ENCODE results near the gene PRKD1.

The PRKD1 gene

DNA sequence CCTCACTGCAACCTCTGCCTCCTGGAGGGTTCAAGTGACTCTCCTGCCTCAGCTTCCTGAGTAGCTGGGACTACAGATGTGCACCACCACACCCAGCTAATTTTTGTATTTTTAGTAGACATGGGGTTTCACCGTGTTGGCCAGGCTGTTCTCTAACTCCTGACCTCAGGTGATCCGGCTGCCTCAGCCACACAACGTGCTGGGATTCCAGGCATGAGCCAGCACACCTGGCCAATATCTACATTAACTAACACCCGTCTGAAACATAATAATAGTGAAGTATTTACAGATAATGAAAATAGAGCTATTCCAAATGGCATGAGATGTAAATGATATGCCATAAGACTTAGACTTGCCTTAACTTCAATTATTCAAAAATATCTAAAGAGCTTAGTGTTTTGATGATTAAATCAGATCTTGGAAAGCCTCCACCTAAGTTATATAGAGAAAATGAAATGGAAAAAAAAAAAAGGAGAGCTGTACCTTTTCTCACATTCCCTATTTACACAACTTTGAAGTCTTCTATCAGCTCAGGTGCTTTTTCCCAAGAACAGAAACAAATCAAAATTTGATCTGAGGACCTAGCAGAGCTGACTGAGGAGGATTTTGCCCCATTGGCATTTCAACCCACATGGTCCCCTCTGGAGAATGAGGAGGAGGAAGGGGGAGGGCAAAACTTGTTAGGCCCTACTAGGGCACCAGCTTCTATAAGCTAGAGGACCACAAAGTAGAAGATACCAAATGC, 309.2 kb downstream of the PRKD1 start:
- Mint-ChIP-seq H3K27ac (no peak overlapping the region), H3K9me3 (peaks cover 40% of the 10 kb centered on the region), H3K27me3 (ENCODE audit: low read depth) (no peaks in the 10 kb centered on the region), H3K4me1 (ENCODE audit: low read depth) (no peaks in the 10 kb centered on the region), H3K36me3 (ENCODE audit: low read depth) (no peaks in the 10 kb centered on the region), H3K4me3 (no peak overlapping the region)
- DNase-seq (ENCODE audit: low spot score) = no peak

- DNase-seq (ENCODE audit: low spot score) = no peak
- H3K4me1 Mint-ChIP-seq (ENCODE audit: low read depth) = no peaks in the 10 kb centered on the region
- no peak overlapping the region for H3K4me3 Mint-ChIP-seq
- H3K9me3 Mint-ChIP-seq = peaks cover 32% of the 10 kb centered on the region
- H3K36me3 Mint-ChIP-seq (ENCODE audit: low read depth) = no peaks in the 10 kb centered on the region
- H3K27me3 Mint-ChIP-seq (ENCODE audit: low read depth) = no peaks in the 10 kb centered on the region
- no peak overlapping the region for H3K27ac Mint-ChIP-seq
These were observed 310.7 kb downstream of the PRKD1 start for GRCh38 chr14:29616922-29617321.

- no peak for DNase-seq (ENCODE audit: low spot score)
- no peaks in the 10 kb centered on the region for H3K4me1 Mint-ChIP-seq (ENCODE audit: low read depth)
- H3K27ac Mint-ChIP-seq = no peak overlapping the region
- no peaks in the 10 kb centered on the region for H3K27me3 Mint-ChIP-seq (ENCODE audit: low read depth)
- H3K4me3 Mint-ChIP-seq = no peak overlapping the region
- no peaks in the 10 kb centered on the region for H3K36me3 Mint-ChIP-seq (ENCODE audit: low read depth)
- peaks cover 25% of the 10 kb centered on the region for H3K9me3 Mint-ChIP-seq
These were observed 318.8 kb downstream of the PRKD1 start for GRCh38 chr14:29608861-29609260.

- Mint-ChIP-seq H3K36me3 (ENCODE audit: low read depth) (no peaks in the 10 kb centered on the region), H3K4me3 (no peak overlapping the region), H3K27me3 (ENCODE audit: low read depth) (no peaks in the 10 kb centered on the region), H3K9me3 (peaks cover 31% of the 10 kb centered on the region), H3K27ac (no peak overlapping the region), H3K4me1 (ENCODE audit: low read depth) (no peaks in the 10 kb centered on the region)
- no peak for DNase-seq (ENCODE audit: low spot score)
These were observed 320.5 kb downstream of the PRKD1 start for GRCh38 chr14:29607169-29607568.

- H3K36me3 Mint-ChIP-seq (ENCODE audit: low read depth) = no peaks in the 10 kb centered on the region
- H3K27ac Mint-ChIP-seq = no peak overlapping the region
- no peaks in the 10 kb centered on the region for H3K27me3 Mint-ChIP-seq (ENCODE audit: low read depth)
- no peak overlapping the region for H3K4me3 Mint-ChIP-seq
- H3K4me1 Mint-ChIP-seq (ENCODE audit: low read depth) = no peaks in the 10 kb centered on the region
- no peak for DNase-seq (ENCODE audit: low spot score)
- peaks cover 44% of the 10 kb centered on the region for H3K9me3 Mint-ChIP-seq
These were observed 324.0 kb downstream of the PRKD1 start for GRCh38 chr14:29603696-29604095.

DNA sequence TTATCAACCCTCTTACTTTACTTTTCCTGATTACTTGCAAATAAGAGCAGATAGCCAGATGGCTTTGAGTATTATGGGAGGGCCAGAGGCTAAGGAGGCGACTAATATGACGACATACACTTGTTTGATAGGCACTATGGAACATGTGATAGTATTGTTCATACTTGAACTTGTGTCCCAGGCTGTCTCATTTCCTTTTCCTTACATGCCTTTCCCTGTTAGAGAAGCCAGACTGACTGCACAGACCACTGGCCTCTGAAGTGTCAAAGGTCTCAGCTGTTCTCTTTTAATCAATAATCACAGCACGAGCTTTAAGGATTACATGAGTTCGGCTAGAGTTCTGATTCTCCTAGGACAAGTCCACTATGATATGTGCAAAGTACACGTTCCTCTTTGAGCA, 326.0 kb downstream of the PRKD1 start:
- DNase-seq (ENCODE audit: low spot score) = no peak
- H3K27me3 Mint-ChIP-seq (ENCODE audit: low read depth) = no peaks in the 10 kb centered on the region
- peaks cover 47% of the 10 kb centered on the region for H3K9me3 Mint-ChIP-seq
- no peaks in the 10 kb centered on the region for H3K4me1 Mint-ChIP-seq (ENCODE audit: low read depth)
- H3K36me3 Mint-ChIP-seq (ENCODE audit: low read depth) = no peaks in the 10 kb centered on the region
- no peak overlapping the region for H3K4me3 Mint-ChIP-seq
- no peak overlapping the region for H3K27ac Mint-ChIP-seq

DNA sequence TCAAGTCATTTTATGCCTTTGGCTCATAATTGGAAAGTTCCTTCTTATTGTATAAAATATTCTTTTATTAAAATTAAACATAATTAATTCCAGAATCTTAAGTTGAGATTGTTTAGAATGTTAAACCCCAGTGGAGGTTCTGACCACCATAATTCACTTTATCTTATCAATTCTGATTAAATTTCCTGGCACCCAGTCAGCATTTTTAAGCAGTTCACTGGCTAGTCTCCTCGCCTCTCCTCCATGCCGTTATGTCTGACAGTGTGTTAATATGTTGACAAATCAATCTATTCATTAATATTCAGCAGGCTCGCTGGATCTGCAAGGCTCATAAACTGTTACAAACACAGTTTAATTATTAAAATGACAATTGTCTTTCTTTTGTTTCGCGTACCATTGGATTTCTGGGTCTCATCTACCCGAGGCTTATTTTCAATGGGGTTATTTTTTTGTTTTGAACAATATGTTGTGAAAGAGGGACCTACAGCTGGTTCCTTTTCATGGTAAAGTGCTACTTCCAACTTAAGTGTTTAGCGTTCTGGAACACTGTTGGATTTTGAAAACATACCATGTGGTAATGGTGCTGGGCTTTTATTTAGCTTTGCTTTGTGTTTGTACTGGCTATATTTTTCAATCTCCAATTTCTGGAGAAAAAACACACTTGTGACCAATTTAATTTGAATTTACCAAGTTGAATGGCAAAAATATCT, 339.7 kb downstream of the PRKD1 start:
- no peak overlapping the region for H3K27ac Mint-ChIP-seq
- H3K4me3 Mint-ChIP-seq = no peak overlapping the region
- no peaks in the 10 kb centered on the region for H3K36me3 Mint-ChIP-seq (ENCODE audit: low read depth)

DNA sequence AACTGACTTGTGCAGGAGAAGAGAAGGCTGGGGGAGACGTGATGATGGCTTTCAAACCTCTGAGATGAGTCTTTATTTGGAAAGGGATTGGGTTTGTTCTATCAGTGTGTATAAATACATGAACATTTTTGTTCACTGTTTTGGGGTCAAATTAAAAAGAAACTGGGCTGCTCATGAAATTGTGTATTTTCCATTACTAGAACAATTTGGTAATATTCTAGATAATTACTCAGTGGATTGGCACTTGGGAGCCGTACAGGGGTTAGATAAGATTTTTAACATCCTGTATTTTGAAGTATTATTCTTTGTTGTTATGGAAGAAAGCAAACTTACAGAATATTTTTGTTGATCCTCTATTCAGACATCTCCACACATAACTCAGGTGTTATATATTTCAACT, 340.6 kb downstream of the PRKD1 start:
- no peaks in the 10 kb centered on the region for H3K4me1 Mint-ChIP-seq (ENCODE audit: low read depth)
- H3K4me3 Mint-ChIP-seq = no peak overlapping the region
- H3K9me3 Mint-ChIP-seq = peaks cover 26% of the 10 kb centered on the region
- no peaks in the 10 kb centered on the region for H3K36me3 Mint-ChIP-seq (ENCODE audit: low read depth)
- no peaks in the 10 kb centered on the region for H3K27me3 Mint-ChIP-seq (ENCODE audit: low read depth)
- no peak overlapping the region for H3K27ac Mint-ChIP-seq
- DNase-seq (ENCODE audit: low spot score) = no peak

More for the DNA sequence above, 339.7 kb downstream of the PRKD1 start:
- peaks cover 24% of the 10 kb centered on the region for H3K9me3 Mint-ChIP-seq
- H3K27me3 Mint-ChIP-seq (ENCODE audit: low read depth) = no peaks in the 10 kb centered on the region
- DNase-seq (ENCODE audit: low spot score) = no peak
- H3K4me1 Mint-ChIP-seq (ENCODE audit: low read depth) = no peaks in the 10 kb centered on the region

DNA sequence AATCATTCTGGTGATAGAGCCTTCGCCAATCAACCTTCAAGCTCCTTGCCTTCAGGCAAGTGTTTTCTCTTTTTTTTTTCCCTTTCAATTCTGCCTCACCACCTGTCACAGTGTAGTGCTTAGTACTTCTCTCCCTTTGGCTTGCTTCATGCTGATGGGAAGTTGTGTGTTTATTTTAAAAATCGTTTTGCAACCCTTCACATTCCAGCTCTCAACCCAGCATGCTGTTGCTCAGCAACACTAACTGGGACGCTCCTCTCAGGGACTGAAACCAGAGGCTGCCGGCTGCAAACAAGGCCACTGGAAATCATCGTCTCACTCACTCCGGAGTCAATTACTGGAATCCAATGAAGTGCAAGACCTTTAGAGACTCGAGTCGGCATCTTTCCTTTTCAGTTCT, 342.7 kb downstream of the PRKD1 start:
- peaks cover 36% of the 10 kb centered on the region for H3K9me3 Mint-ChIP-seq
- no peak overlapping the region for H3K27ac Mint-ChIP-seq
- DNase-seq (ENCODE audit: low spot score) = no peak
- no peak overlapping the region for H3K4me3 Mint-ChIP-seq
- no peaks in the 10 kb centered on the region for H3K36me3 Mint-ChIP-seq (ENCODE audit: low read depth)
- no peaks in the 10 kb centered on the region for H3K27me3 Mint-ChIP-seq (ENCODE audit: low read depth)
- no peaks in the 10 kb centered on the region for H3K4me1 Mint-ChIP-seq (ENCODE audit: low read depth)

GRCh38 chr14:29580763-29581162, 346.9 kb downstream of the PRKD1 start:
- Mint-ChIP-seq H3K27me3 (ENCODE audit: low read depth) (no peaks in the 10 kb centered on the region), H3K9me3 (peaks cover 36% of the 10 kb centered on the region), H3K4me1 (ENCODE audit: low read depth) (no peaks in the 10 kb centered on the region), H3K4me3 (no peak overlapping the region), H3K27ac (no peak overlapping the region), H3K36me3 (ENCODE audit: low read depth) (no peaks in the 10 kb centered on the region)
- no peak for DNase-seq (ENCODE audit: low spot score)

DNA sequence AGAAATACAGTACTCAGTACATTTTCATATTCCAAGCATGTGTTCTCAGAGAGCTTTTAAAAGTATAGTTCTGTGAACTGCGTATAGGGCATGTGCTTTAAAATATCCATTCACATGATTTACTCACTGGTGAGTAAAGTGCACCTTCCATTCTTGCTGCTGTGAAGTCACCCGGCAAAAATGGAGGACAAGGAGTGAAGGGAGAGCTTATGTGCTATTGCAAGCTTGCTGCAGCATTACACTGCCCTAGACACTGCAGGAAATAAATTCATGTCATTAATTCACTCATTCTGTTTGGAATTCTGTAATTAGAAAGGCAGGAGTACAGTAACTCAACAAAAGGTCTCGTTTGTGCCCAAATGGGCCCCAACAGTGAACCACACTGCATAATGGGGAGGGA, 347.8 kb downstream of the PRKD1 start:
- Mint-ChIP-seq H3K27ac (no peak overlapping the region), H3K9me3 (peaks cover 33% of the 10 kb centered on the region), H3K4me3 (no peak overlapping the region), H3K4me1 (ENCODE audit: low read depth) (no peaks in the 10 kb centered on the region), H3K27me3 (ENCODE audit: low read depth) (no peaks in the 10 kb centered on the region), H3K36me3 (ENCODE audit: low read depth) (no peaks in the 10 kb centered on the region)
- no peak for DNase-seq (ENCODE audit: low spot score)

DNA sequence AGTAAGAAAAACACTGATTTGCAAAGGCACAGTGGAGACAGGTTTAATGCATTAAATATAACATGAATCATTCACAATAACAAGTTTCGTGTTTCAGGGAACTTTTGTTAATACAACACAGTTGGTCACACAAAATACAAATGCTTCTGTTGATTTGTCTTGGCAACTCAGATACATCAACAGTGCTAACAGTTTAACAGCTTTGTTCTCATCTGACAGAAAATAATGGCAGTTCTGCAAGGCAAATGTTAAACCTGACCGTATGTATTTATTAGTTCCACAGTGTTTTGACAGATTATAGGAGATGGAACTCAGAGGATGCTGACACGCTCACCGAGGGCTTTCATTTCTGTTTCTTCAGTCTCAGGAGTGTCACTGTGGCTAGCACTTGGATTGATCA, 350.7 kb downstream of the PRKD1 start:
- DNase-seq (ENCODE audit: low spot score) = no peak
- Mint-ChIP-seq H3K27ac (no peak overlapping the region), H3K27me3 (ENCODE audit: low read depth) (no peaks in the 10 kb centered on the region), H3K4me1 (ENCODE audit: low read depth) (no peaks in the 10 kb centered on the region), H3K4me3 (no peak overlapping the region), H3K9me3 (peaks cover 27% of the 10 kb centered on the region), H3K36me3 (ENCODE audit: low read depth) (no peaks in the 10 kb centered on the region)

DNA sequence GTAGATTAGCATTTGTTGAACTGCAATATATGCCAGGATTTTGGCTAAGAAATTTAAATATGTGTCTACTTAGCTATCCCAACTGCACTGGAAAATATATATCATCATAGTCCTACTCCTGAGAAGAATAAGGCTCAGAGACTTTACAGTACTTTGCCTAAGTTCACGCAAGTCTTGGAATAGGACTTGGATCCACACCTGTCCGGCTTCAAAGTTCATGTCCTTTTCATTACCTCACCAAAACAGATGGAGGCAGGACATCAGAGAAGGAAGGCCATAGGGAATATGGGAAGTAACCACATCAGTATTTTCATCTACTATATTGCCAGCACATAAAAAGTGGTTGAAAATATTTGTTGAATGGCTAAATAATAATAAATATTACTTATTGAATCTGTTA, 358.5 kb downstream of the PRKD1 start:
- DNase-seq (ENCODE audit: low spot score) = no peak
- peaks cover 60% of the 10 kb centered on the region for H3K9me3 Mint-ChIP-seq
- H3K36me3 Mint-ChIP-seq (ENCODE audit: low read depth) = no peaks in the 10 kb centered on the region
- H3K27me3 Mint-ChIP-seq (ENCODE audit: low read depth) = no peaks in the 10 kb centered on the region
- H3K4me1 Mint-ChIP-seq (ENCODE audit: low read depth) = no peaks in the 10 kb centered on the region
- no peak overlapping the region for H3K4me3 Mint-ChIP-seq
- H3K27ac Mint-ChIP-seq = no peak overlapping the region

GRCh38 chr14:29566194-29566593, 361.5 kb downstream of the PRKD1 start:
- H3K9me3 Mint-ChIP-seq = peaks cover 52% of the 10 kb centered on the region
- no peak overlapping the region for H3K27ac Mint-ChIP-seq
- H3K27me3 Mint-ChIP-seq (ENCODE audit: low read depth) = no peaks in the 10 kb centered on the region
- no peak for DNase-seq (ENCODE audit: low spot score)
- H3K36me3 Mint-ChIP-seq (ENCODE audit: low read depth) = no peaks in the 10 kb centered on the region
- H3K4me3 Mint-ChIP-seq = no peak overlapping the region
- no peaks in the 10 kb centered on the region for H3K4me1 Mint-ChIP-seq (ENCODE audit: low read depth)

- Mint-ChIP-seq H3K27ac (no peak overlapping the region), H3K9me3 (peaks cover 23% of the 10 kb centered on the region), H3K4me3 (no peak overlapping the region), H3K36me3 (ENCODE audit: low read depth) (no peaks in the 10 kb centered on the region), H3K27me3 (ENCODE audit: low read depth) (no peaks in the 10 kb centered on the region), H3K4me1 (ENCODE audit: low read depth) (no peaks in the 10 kb centered on the region)
- no peak for DNase-seq (ENCODE audit: low spot score)
These were observed 369.1 kb downstream of the PRKD1 start for GRCh38 chr14:29558516-29558915.
